GM23338 (cell line): ENCODE measurements around the gene METRN. TPM values are rescaled to one million over a fixed set of nuclear protein-coding genes. Genes with fewer than 3 reads are reported as not detected.

Experiments
- CREB1 ChIP-seq: fragments of 250-450 bp; sonication (Bioruptor Pico); IDR thresholded peaks from 2 replicates; pipeline ENCODE4 v1.5.0; 2020; ENCODE audit warnings: low read depth, mild to moderate bottlenecking, moderate library complexity
- CTCF ChIP-seq, 2 experiments: fragments of 200-600 bp in 1 of 2; sonication (generic) in 1 of 2; conservative IDR thresholded peaks; 2 replicates each; pipeline versions ENCODE4 v1.5.1 to v1.6.1; 2016 to 2017; ENCODE audit warnings: antibody characterized with exemption in 2 of 2, low read depth in 2 of 2, mild to moderate bottlenecking in 2 of 2, moderate library complexity in 1 of 2
- ETS1 ChIP-seq: IDR thresholded peaks from 2 replicates; pipeline ENCODE4 v1.6.1; 2016; ENCODE audit warnings: antibody characterized with exemption
- EZH2phosphoT487 ChIP-seq: fragments of 200-600 bp; sonication (generic); IDR thresholded peaks from one replicate; pipeline ENCODE4 v1.8.1; 2018; ENCODE audit warnings: antibody characterized with exemption; ENCODE audit not compliant: unreplicated experiment
- JUNB ChIP-seq: IDR thresholded peaks from one replicate; pipeline ENCODE4 v1.6.1; 2016; ENCODE audit warnings: antibody characterized with exemption; ENCODE audit not compliant: unreplicated experiment
- NANOG ChIP-seq: IDR thresholded peaks from 2 replicates; pipeline ENCODE4 v1.6.1; 2016; ENCODE audit warnings: antibody characterized with exemption, borderline replicate concordance
- POLR2AphosphoS5 ChIP-seq: IDR thresholded peaks from 2 replicates; pipeline ENCODE4 v1.6.1; 2016; ENCODE audit warnings: antibody characterized with exemption, low read depth
- ZNF114 ChIP-seq: fragments of 250-450 bp; sonication (Bioruptor Pico); IDR thresholded peaks from 2 replicates; pipeline ENCODE4 v1.5.0; 2020; ENCODE audit warnings: mild to moderate bottlenecking, moderate library complexity
- ZNF462 ChIP-seq: fragments of 250-450 bp; sonication (Bioruptor Pico); IDR thresholded peaks from 2 replicates; pipeline ENCODE4 v1.5.0; 2020; ENCODE audit warnings: mild to moderate bottlenecking, moderate library complexity
- polyA plus RNA-seq: library from polyadenylated mRNA; unstranded; fragments of >200 nt; fragmentation: Nextera tagmentation; extraction: Ambion mirVana; gene quantifications from 2 replicates; pipeline ENCODE4 v1.2.1, GENCODE V29; 2016
- total RNA-seq: library from RNA; depleted of rRNA; stranded (reverse); fragments of >200 nt; shearing (Covaris generic); gene quantifications from 2 replicates; pipeline ENCODE4 v1.2.3, GENCODE V29; 2014

The METRN gene
- total and polyA plus RNA-seq, 2 experiments from 2014 or later: 18.7 to 33.0 TPM

DNA sequence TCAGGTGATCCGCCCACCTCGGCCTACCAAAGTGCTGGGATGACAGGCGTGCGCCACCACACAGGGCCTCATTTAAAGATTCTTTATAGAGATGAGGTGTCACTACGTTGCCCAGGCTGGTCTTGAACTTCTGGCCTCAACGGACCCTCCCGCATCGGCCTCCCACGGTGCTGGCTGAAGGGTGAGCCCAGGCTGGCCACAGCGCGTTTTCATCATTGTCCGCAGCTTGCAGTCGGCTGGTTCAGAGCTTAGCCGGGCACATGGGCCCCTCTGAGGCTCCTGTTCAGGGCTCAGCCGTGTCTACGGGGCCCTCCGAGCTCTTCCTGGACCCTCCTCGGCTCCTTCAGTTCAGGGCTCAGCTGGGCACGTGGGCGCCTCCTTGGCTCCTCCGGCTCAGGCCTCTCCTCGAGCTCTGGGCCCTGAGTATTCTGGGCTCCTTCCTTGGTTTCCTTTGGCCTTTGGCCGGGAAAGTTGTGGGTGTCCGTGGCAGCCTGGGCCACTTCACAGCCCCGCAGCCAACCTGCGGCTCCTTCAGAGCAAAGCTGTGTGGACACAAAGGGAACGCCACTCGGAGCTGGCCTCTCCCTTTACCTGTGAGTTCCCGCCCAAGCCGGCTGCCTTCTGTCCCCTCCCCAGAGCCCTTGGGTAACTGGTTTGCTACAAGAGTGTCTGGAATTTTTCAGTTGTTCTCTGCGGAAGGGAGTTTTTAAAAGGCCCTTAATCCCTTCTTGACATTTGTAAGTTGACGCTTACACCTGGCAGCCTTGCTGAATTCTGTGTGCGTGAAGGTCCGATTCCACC is 44.4 kb downstream of the METRN start (continued):
- TF ChIP-seq ZNF462 (CRISPR knock-in tag) (no peak), CREB1 (CRISPR knock-in tag) (no peak), EZH2phosphoT487 (no peak), ZNF114 (no peak), ETS1 (no peak), CTCF (conservative IDR thresholded peaks at IDR 0.05; ENCODE audit: low read depth in 2 of 2) (no peak), NANOG (no peak), POLR2AphosphoS5 (no peak), JUNB (no peak)
